Measurements from ENCODE around the gene AQP6.

Gene AQP6

GRCh38 chr12:49972641-49973360 is at the start of gene AQP6:
Gene AQP6, plus strand, starts transcription at chr12:49972947. Its CDS starts 227 bp downstream, at chr12:49973174.
- FAIRE-seq, result no peak

- no peak for FAIRE-seq
Measured at GRCh38 chr12:49923035-49923644, 49.6 kb upstream of the AQP6 start.

DNA sequence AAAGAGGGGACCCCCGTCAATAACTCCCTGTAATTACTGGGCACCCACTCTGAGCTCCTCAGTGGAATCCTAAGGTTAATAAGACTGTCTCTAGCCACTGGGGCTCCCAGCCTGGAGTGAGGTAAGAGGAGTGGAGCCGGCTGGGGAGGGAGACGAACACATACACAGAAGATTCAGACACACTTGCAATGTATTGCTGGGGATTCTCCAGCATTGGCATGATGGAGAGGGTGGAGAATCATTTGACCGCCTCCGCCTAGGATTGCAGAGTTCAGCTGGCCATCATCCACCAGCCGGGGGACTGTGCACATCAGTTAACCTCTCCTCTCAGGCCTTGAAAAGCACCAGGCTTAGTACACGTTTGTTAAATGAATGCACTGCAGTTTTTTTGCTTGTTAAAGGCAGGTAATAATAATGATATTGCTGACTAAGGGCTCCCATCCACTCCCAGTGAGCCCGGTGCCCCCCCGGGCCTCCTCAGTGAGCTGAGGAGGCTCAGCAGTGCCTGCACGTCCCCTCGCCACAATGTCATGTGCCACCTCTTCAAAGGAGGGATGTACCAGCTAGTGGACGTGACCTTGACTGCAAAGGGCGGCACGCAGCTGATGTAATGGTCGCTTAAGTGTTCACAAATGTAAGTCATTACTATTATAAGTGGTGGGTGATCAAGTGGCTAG is 48.7 kb upstream of the AQP6 start:
- FAIRE-seq, result no peak

GRCh38 chr12:49924628-49925246 is 48.0 kb upstream of the AQP6 start:
- no peak for FAIRE-seq

- no peak for FAIRE-seq
Measured at GRCh38 chr12:49925433-49926204, 47.1 kb upstream of the AQP6 start.

DNA sequence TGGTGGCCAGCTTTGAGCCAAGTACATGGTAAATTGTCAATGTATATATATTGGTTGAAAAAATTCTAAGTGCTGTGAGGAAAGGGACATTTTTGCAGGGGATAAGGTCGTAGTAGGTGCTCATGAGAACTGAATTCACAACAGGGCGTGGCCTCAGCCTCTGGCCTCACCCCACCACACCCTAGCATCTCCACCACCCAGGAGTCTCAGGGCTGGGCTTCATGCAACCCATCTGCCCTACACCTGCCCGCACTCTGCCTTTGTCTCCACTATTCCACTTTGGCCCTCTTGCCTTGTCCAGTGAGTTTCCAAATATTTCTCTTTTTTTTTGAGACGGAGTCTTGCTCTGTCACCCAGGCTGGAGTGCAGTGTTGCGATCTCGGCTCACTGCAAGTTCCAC is 44.3 kb upstream of the AQP6 start:
- FAIRE-seq, result no peak

- FAIRE-seq, result no peak
Measured at GRCh38 chr12:49929581-49929980, 43.2 kb upstream of the AQP6 start.

- FAIRE-seq, result no peak
Measured at GRCh38 chr12:49930515-49931288, 42.0 kb upstream of the AQP6 start.

DNA sequence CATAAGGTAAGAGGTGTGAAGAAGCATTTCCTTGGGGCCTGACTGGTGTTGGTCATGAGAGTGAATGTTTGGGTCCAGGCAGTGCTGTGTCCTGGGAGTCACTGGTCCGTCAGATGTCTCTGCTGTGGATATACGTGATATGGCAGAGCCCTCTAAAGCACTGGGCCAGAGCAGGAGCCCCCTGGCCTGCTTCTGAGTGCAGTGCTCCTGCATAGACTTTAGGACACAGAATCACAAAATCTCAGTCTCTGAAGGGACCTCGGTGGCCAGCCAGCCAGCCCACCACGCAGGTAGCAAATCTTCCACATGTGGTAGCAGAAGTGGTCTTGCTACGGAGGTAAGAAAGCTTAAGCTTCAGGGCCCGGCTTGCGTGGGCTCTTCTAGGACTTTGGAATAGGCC is 40.7 kb upstream of the AQP6 start:
- no peak for FAIRE-seq

DNA sequence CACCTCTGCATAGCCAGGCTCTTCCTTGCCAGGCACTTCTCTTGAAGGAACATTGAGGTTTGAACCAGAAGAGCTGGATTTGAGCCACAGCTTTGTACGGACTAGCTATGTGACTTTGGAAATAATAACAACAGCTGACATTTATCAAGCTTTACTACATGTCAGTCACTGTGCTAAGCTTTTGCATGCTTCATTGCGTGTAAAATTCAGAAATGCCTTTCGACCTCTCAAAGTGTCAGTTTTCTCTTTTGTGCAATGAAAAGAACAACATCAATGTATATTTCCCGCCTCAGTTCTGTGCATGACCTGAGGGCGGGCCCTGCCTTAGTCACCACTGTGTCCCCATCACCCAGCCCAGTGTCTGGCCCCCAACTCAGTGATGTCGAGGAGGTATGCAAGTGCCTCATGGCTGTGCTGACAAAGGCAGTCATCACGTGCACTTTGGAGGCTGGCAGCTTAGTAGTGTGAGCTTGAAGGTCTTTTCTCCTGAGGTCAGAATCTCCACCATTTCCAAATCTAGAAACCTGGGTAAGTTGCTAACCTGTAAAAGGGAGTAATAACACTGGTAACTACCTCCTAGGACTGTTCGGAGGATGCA is 40.1 kb upstream of the AQP6 start:
- FAIRE-seq, result no peak

- no peak for FAIRE-seq
Measured at GRCh38 chr12:49933796-49934195, 39.0 kb upstream of the AQP6 start.

- no peak for FAIRE-seq
Measured at GRCh38 chr12:49934505-49934904, 38.2 kb upstream of the AQP6 start.

DNA sequence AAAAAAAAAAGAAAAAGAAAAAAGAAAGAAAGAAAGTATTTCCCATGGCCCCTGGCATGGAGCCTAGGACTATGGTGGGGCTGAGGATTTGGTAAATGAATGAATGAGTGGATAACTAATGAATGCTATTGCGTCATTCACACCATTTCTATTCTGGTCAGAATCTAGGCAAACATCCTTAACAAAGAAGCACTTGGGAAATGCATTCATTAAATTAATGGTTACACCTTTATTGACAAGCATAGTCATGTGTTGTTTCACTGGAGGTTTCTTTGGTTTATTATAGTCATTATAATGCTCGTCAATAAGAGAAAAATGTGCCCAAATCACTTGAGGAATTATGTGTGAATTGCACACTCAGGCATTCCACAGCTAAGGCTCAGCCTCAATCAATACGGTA is 35.8 kb upstream of the AQP6 start:
- FAIRE-seq, result no peak

DNA sequence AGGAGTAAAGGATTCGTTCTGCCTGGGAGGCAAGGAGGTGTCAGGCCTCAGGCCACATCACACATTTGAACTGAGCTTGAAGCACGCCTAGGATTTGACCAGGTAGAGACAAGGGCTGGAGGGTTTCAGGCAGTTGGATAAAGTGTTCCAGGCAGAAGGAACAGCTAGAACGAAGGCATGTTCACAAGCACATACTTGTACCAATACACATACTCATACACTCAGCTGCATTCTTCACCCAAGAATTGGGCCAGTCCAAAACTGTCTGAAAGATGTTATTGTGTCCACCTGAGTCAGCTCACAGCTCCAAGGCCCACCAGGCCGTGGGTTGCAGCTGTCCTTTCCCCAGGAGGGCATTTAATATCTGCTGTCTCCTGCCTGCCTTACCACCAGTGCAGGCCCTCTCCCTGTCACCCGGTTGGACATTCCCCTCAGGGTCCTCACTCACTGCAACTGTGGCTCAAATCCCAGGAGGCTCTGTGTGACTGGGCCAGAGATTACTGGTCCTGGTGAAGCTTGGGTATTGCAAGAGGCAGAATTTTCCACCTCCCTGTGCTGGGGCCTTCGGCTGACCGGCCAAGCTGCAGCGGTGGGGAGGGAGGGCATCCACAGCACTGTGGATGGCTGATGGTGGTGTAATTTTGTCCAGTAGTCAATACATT is 35.0 kb upstream of the AQP6 start:
- FAIRE-seq, result no peak

- no peak for FAIRE-seq
Measured at GRCh38 chr12:49939307-49939706, 33.4 kb upstream of the AQP6 start.

DNA sequence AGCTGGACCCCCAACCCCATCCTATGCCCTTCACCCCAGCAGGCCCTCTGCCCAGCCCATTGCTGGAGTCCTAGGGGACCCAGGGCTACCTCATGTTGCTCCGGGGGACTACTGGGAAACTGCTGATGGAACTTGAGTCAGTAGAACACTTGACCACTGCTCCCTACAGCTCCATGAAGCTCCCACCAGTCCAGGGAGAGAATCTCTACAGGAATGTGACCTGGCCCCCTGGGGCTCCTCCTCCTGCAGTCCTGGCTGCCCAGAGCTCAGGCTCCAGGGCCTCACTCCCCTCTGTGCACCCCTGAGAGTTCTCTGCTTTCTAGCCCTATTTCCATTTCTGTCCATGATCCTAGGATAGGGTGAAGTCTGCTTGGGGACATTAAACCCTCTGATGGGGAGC is 33.0 kb upstream of the AQP6 start:
- no peak for FAIRE-seq

- no peak for FAIRE-seq
Measured at GRCh38 chr12:49941556-49942511, 30.9 kb upstream of the AQP6 start.

- no peak for FAIRE-seq
Measured at GRCh38 chr12:49942512-49942893, 30.2 kb upstream of the AQP6 start.

DNA sequence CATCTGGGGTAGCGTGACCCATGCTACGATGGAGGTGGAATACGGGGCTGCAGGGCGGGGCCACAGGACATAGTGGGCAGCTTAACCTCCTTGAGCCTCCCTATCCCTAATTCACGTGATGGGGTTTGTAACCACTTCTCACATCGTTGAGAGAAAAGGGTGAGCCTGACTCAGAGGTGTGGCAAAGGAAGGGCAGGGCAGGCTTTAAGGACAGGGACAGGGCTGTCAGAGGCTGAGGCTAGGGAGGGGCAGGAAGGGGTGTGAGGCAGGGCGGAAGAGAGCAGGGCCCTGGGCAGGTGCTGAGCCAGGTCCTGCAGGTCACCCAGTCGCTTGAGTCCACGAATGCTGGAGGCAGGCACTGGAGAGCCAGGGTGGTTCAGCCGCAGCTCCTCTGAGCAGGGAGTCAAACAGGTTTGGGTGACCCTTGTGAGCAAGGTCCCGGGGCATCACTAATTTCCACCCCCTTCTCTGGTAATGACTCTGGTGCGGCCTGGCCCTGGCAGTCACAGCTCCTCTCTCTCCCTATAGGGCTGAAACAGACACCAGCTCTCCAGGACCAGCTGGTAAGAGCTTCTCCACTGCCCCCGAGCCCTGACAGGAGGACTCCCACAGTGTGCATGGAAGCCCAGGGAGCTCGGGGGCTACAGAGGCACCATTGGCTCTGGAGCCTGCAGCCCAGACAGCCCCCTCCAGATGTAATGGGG is 29.7 kb upstream of the AQP6 start:
- no peak for FAIRE-seq
